SHP77 (cell line): Measurements from ENCODE around the gene ZNF335.
"Not testable (repeated sequence)": the region's sequence is repeated elsewhere in the genome, so short reads cannot be mapped to it uniquely, and the experiment has no call there.

ENCODE experiments used
- DNase-seq, 2 experiments: peaks; one replicate each; lab custom pipeline; 2025; lab: John Stamatoyannopoulos, UW

The ZNF335 gene

DNA sequence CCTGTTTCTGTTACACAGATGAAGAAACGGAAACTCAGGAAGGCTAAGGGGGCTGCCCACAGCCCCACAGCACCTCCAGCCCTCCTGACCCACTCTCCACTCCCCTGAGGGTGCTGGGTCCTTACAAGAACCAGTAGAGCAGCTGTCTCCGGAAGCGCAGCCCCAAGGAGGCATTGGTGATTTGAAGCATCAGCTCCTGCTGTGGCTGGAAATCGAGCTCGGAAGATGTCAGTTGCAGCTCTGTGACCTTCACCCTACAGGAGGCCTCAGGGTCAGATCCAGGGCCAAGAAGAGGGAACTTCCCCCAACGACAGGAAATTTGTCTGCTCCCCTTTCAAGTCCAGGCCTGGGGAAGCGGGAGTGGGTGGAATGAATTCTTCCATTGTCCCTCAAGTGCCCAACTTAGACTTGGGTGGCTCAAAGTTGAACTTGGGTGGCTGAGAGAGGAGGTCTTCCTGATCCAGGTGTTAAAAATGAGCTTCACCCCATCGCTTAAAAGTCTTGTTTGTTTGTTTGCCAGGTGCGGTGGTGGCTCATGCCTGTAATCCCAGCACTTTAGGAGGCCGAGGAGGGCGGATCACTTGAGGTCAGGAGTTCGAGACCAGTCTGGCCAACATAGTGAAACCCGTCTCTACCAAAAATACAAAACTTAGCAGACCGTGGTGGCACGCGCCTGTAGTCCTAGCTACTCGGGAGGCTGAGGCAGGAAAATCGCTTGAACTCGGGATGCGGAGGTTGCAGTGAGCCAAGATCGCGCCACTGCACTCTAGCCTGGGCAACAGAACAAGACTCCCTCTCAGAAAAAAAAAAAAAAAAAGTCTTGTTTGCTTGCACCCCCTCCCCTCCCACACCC lies 62.0 kb downstream of the ZNF335 start:
- DNase-seq = no peak

DNA sequence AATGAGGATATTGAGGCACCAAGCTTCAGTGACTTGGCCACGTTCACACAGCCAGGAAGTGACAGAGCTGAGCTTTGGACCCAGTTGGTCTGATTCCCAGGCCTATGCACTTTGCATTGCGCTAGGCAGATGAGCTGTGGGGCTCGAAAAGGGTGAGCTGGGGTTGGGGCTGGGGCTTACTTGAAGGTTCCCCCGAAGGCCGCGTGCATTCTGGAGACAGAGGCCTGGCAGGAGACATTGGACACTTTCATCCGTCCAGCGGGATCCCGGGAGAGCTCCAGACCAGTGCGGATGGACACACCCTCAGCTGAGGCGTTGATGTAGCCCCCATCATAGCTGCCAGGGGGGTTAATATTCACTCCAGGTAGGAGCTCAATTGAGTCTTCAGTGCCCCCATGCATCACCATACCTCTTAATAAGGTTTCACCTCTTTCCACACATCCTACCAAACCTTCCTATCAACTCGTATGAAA lies 62.6 kb downstream of the ZNF335 start:
- no peak for DNase-seq

DNA sequence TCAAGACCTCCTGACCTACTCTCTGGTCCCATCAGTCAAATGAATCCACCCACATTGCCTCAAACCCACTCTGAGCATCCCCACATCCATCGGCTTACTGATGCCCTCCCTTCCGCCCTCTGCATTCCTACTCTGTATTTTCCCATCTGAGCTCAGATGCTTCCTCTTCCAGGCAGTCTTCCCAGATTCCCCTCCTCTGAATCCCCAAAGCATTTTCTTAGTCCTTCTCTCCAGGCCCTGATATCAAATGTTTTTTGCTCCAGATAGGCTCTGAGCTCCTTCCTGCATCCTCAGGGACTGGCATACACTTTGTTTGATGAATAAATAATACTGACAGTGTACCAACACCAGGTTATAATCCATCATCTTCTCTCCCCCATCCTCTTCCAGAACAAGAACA lies 63.9 kb downstream of the ZNF335 start:
- DNase-seq = no peak

DNA sequence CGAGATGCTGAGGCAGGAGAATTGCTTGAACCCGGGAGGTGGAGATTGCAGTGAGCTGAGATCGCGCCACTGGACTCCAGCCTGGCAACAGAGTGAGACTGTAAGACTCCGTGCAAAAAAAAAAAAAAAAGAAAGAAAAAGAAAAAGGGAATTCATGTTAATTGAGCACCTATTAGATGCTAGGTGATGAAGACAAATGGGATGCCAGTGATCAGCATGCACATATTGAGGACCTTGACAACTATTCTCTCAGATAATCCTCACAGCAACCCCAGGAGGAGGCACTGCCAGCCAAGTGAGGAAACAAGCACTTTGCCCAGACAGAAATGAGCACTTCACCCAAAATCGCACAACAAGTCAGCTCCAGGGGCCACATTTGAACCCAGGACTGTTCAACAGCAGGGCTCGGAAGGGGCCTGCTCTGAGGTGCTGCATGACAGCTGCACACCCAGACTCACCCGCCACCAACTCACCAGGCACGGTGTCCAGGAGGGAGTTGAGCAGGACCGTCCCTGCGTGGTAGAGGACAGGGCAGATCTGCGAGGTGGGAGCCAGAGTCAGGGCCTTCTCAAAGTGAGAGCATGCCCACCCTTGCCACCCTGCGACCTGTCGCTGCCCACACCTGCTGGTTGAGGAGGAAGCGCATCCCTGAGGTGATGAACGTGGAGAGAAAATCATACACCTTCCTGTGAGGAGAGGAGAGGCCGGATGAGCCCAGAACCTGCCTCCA lies 64.6 kb downstream of the ZNF335 start:
- DNase-seq = no peak

DNA sequence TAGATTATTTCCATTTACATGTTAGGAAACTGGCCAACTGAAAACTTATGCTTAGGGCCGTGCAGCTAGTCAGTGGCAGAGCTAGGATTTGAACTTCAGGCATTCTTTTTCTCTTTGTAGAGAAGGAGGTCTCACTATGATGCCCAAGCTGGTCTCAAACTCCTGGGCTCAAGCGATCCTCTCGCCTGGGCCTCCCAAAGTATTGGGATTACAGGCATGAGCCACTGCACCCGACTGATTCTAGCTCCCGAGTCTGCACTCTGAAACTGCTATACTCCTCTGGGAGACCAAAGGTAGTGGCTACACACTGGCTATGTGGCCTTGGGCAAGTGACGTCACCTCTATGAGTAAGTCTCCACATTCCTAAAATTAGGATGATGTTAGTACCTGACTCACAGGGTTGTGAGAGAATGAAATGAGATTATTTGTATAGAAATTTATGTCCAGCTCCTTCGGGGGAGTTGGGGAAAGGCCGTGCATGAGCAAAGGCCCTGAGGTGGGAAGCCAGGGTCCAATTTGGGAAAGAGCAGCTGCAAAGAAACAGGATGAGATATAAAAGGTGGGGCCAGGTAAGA lies 66.4 kb downstream of the ZNF335 start:
- DNase-seq = no peak

DNA sequence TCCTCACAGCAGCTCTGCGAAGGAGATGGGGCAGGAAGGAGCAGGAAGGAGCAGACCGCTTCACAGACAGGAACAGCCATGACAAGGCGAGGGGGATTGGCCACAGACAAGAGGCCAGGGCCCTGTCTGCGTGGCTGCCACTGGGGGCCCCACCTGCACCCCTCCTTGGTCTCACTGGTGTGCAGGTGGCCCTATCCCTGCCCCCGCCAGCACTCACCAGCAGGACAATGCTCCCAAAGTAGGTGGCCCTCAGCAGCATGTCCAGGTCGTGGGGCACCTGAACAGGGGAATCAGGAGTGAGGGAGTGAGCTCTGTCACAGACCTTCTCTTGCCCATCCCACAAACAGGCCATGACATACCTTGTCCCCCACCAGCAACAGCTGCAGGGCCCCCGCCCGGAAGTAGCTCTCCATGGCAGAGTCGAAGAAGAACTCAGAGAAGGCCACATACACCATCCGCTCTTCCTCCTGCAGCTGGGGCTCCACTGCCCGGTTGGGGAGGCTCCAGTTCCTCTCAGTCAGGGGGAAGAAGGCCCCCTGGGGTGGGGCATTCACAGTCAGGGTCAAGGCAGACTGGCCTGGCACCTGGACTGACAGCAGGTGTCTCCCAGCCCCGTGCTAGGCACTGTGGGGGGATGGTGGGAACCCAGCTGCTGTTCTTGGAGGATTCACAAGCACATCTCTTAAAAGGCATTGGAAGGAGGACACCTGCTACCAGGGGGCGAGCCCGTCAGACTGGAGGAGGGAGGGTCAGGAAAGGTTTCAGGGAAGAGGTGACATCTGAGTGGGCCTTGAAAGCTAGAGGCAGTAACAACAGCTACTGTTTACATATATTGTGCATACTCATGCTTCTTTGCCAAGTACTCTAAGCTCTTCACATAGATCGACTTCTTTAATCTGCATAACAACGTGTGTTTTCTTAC lies 67.2 kb downstream of the ZNF335 start:
- DNase-seq = no peak

DNA sequence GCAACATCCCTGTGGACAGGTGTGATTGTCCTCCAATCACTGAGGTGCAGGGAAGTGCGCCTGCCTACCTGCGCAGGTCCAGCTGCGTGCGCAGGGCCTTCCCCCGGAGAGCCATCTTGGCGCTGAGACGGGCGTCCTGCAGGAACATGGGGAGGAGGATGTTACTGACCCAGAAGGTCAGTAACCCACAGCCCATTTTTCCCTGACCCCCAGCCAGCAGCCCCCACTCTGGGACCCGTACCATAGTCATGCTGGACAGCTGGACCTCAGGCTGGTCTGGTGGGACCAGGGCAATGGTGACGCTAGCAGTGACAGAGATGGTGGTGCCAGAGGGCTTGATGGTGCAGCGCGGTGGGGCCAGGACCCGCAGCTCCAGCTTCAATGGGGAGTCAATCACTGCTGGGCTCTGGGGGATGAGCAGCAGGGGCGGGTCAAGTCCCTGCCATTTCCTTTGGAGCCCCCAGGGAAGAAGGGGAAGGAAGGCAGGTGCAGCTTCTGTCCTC lies 69.8 kb downstream of the ZNF335 start:
- no peak for DNase-seq

DNA sequence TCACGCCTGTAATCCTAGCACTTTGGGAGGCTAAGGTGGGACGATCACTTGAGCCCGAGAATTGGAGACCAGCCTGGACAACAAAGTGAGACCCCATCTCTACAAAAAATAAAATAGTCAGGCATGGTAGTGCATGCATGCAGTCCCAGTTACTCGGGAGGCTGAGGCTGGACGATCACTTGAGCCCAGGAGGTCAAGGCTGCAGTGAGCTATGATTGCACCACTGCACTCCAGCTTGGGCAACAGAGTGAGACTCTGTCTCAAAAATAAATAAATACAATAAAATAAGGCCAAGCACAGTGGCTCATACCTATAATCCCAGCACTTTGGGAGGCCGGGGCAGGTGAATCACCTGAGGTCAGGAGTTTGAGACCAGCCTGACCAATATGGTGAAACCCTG lies 70.7 kb downstream of the ZNF335 start:
- not testable (repeated sequence) for DNase-seq

DNA sequence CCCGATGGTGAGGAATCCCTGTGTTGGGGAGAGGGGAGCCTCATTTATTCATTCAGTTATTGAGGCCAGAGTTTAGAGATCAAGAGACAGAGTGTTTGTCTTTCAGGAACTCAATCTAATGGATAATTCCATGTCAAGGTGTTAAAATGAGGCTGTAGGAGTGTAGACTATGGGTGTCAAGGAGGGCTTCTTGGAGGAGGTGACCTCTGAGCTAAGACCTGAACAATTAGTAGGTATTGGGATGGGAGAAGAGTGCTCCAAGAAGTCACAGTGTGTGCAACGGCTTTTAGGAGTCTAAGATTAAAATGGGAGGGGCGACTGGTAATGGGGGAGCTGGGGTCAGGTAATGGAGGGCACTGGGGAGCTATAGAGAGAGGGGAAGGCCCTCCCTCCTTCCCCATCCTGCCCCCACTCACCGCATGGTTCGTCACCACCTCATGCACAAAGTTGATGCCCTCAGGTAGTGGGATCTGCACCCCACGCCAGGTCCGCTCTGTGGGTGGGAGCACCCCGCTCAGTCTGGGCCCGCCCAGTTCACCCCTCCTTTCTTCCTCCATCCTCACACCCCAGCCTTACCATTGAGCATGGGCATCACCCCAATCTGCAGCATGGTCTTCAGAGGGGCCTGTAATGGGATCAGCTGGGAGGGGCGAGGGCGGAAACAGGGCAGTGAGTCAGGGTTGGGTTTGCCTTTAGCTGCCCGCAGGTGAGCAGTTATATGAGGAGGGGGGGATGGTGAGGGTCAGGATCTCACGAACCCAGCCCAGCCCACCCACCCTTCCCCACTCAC lies 72.8 kb downstream of the ZNF335 start:
- DNase-seq = no peak
